HepG2 (cell line): ENCODE results near the gene AAMP. TPM values are rescaled to one million over a fixed set of nuclear protein-coding genes. Genes with fewer than 3 reads are reported as not detected.
A peak's percentile ranks its signal among the peaks of the same experiment; 100 is the strongest.

Source experiments
- BHLHE40 ChIP-seq: IDR thresholded peaks from 2 replicates; pipeline ENCODE4 v1.6.1; 2011; ENCODE audit warnings: low read length, improper control_type of control experiment
- HNRNPH1 ChIP-seq: fragments of 200-400 bp; formaldehyde crosslinking; optimal IDR thresholded peaks from 2 replicates; pipeline ENCODE3; 2017; ENCODE audit warnings: mild to moderate bottlenecking, low read depth, low read length
- KDM2A ChIP-seq: sonication (generic); formaldehyde crosslinking; IDR thresholded peaks from 2 replicates; pipeline ENCODE4 v1.4.0; 2020; ENCODE audit warnings: low read depth, missing genetic modification reagents, borderline replicate concordance
- KDM5B ChIP-seq: sonication (generic); formaldehyde crosslinking; IDR thresholded peaks from 2 replicates; pipeline ENCODE4 v1.4.0; 2020; ENCODE audit warnings: missing genetic modification reagents, mild to moderate bottlenecking, borderline replicate concordance
- KLF12 ChIP-seq: sonication (generic); formaldehyde crosslinking; IDR thresholded peaks from 2 replicates; pipeline ENCODE4 v1.4.0; 2020; ENCODE audit warnings: missing genetic modification reagents, borderline replicate concordance
- MTF1 ChIP-seq: sonication (generic); formaldehyde crosslinking; IDR thresholded peaks from 2 replicates; pipeline ENCODE4 v1.5.0; 2020; ENCODE audit warnings: missing genetic modification reagents
- MXI1 ChIP-seq: IDR thresholded peaks from 3 replicates; pipeline ENCODE4 v1.6.1; 2012; ENCODE audit warnings: low read depth, low read length, inconsistent platforms, borderline replicate concordance
- PCBP2 ChIP-seq: fragments of 200-400 bp; formaldehyde crosslinking; optimal IDR thresholded peaks from 2 replicates; pipeline ENCODE3; 2018; ENCODE audit warnings: low read length, low read depth; ENCODE audit not compliant: poor library complexity, severe bottlenecking
- POGZ ChIP-seq: sonication (generic); formaldehyde crosslinking; IDR thresholded peaks from 2 replicates; pipeline ENCODE4 v1.4.0; 2020; ENCODE audit warnings: mild to moderate bottlenecking, missing genetic modification reagents
- PPARG ChIP-seq: conservative IDR thresholded peaks from 2 replicates; pipeline ENCODE4 v1.6.1; 2016; ENCODE audit warnings: missing biosample characterization, missing genetic modification reagents
- PREB ChIP-seq: sonication (generic); formaldehyde crosslinking; IDR thresholded peaks from 2 replicates; pipeline ENCODE4 v1.4.0; 2020; ENCODE audit warnings: missing genetic modification reagents
- PRPF4 ChIP-seq: fragments of 200-400 bp; formaldehyde crosslinking; IDR thresholded peaks from 2 replicates; pipeline ENCODE4 v1.6.1; 2016; ENCODE audit warnings: low read length, low read depth; ENCODE audit not compliant: poor library complexity, severe bottlenecking
- RBAK ChIP-seq: sonication (generic); formaldehyde crosslinking; IDR thresholded peaks from 2 replicates; pipeline ENCODE4 v1.5.1; 2020; ENCODE audit warnings: mild to moderate bottlenecking, missing genetic modification reagents
- RFX5 ChIP-seq: IDR thresholded peaks from 2 replicates; pipeline ENCODE4 v1.6.1; 2011; ENCODE audit warnings: low read depth, low read length, improper control_type of control experiment
- SALL2 ChIP-seq: sonication (generic); formaldehyde crosslinking; IDR thresholded peaks from 2 replicates; pipeline ENCODE4 v1.8.1; 2023; ENCODE audit warnings: mild to moderate bottlenecking, missing genetic modification reagents, inconsistent platforms
- SOX6 ChIP-seq, 2 experiments: fragments of 450-650 bp in 1 of 2; sonication (generic) in 1 of 2; formaldehyde crosslinking in 1 of 2; IDR thresholded peaks; 2 replicates each; pipeline versions ENCODE4 v1.4.0 to v1.6.1; 2017 to 2020; ENCODE audit warnings: antibody characterized with exemption in 1 of 2, mild to moderate bottlenecking in 1 of 2, missing genetic modification reagents in 1 of 2
- TARDBP ChIP-seq: sonication (generic); formaldehyde crosslinking; IDR thresholded peaks from 2 replicates; pipeline ENCODE4 v1.8.0; 2022; ENCODE audit warnings: mild to moderate bottlenecking, missing genetic modification reagents
- TFDP2 ChIP-seq: sonication (generic); formaldehyde crosslinking; IDR thresholded peaks from 2 replicates; pipeline ENCODE4 v1.4.0; 2020; ENCODE audit warnings: missing genetic modification reagents
- XRCC5 ChIP-seq: fragments of 200-400 bp; formaldehyde crosslinking; optimal IDR thresholded peaks from 2 replicates; pipeline ENCODE3; 2017; ENCODE audit warnings: mild to moderate bottlenecking, low read length
- ZBTB26 ChIP-seq: IDR thresholded peaks from 2 replicates; pipeline ENCODE4 v1.6.1; 2016; ENCODE audit warnings: missing compliant biosample characterization, missing genetic modification reagents, borderline replicate concordance
- ZBTB37 ChIP-seq: sonication (generic); formaldehyde crosslinking; IDR thresholded peaks from 2 replicates; pipeline ENCODE4 v1.4.0; 2020; ENCODE audit warnings: mild to moderate bottlenecking, missing genetic modification reagents
- ZKSCAN5 ChIP-seq: sonication (generic); formaldehyde crosslinking; IDR thresholded peaks from 2 replicates; pipeline ENCODE4 v1.5.1; 2020; ENCODE audit warnings: mild to moderate bottlenecking, missing genetic modification reagents
- ZNF10 ChIP-seq: sonication (generic); formaldehyde crosslinking; IDR thresholded peaks from 2 replicates; pipeline ENCODE4 v1.4.0; 2020; ENCODE audit warnings: mild to moderate bottlenecking, low read depth, missing genetic modification reagents, borderline replicate concordance
- ZNF773 ChIP-seq: sonication (generic); formaldehyde crosslinking; IDR thresholded peaks from 2 replicates; pipeline ENCODE4 v1.4.0; 2020; ENCODE audit warnings: missing genetic modification reagents, borderline replicate concordance
- ZSCAN31 ChIP-seq: sonication (generic); formaldehyde crosslinking; IDR thresholded peaks from 2 replicates; pipeline ENCODE4 v1.5.0; 2020; ENCODE audit warnings: low read depth, mild to moderate bottlenecking, missing genetic modification reagents
- polyA plus RNA-seq, 8 experiments: library from polyadenylated mRNA; depleted of rRNA in 3 of 8; stranded (reverse) in 7 of 8; unstranded in 1 of 8; fragments of >200 nt; fragmentation: Illumina TruSeq in 4 of 8; extraction: Trizol in 4 of 8; gene quantifications; 2 replicates each; pipeline versions ENCODE4 v1.2.1 to v1.2.3, GENCODE V29; 2011 to 2016; ENCODE audit warnings: low read depth in 4 of 8, missing spikeins in 1 of 8, mixed read lengths in 1 of 8; ENCODE audit not compliant: insufficient read depth in 1 of 8
- total RNA-seq, 5 experiments: library from RNA; depleted of rRNA; stranded (reverse); fragments of >200 nt; fragmentation: Illumina TruSeq; extraction: Trizol; gene quantifications; 2 replicates each; pipeline ENCODE4 v1.2.3, GENCODE V29; 2016; ENCODE audit warnings: low read depth in 1 of 5

The AAMP gene
- total and polyA plus RNA-seq, 2 of the 13 experiments (the other 11 are each of a cell fraction or from before 2014, with no cell fraction given) = 110 to 186 TPM

- no peak for TF ChIP-seq TARDBP (CRISPR knock-in tag)
- TF ChIP-seq TFDP2 = peak; percentile 72
- no peak for TF ChIP-seq ZNF10 (CRISPR knock-in tag)
- TF ChIP-seq KLF12 (CRISPR knock-in tag) = peak; percentile 98
- TF ChIP-seq PREB = no peak
- peak; percentile 78 for TF ChIP-seq XRCC5
- TF ChIP-seq SALL2 (CRISPR knock-in tag) = peak; percentile 52; the same call in 1 of the 2 replicates
- peak; percentile 86; the same call in 1 of the 2 replicates for TF ChIP-seq ZNF773 (CRISPR knock-in tag)
- TF ChIP-seq MXI1 = peak; percentile 85; the same call in 2 of the 3 replicates
- TF ChIP-seq ZBTB37 (CRISPR knock-in tag) = no peak
- peak; percentile 84 for TF ChIP-seq KDM5B (CRISPR knock-in tag)
- no peak for TF ChIP-seq BHLHE40
- no peak for TF ChIP-seq RBAK
- TF ChIP-seq RFX5 = no peak
- TF ChIP-seq ZBTB26 (CRISPR knock-in tag) = peak; percentile 31; the same call in 1 of the 2 replicates
- TF ChIP-seq PRPF4 = no peak
- TF ChIP-seq MTF1 (CRISPR knock-in tag) = no peak
- no peak; the same call in 1 of the 2 replicates for TF ChIP-seq ZKSCAN5 (CRISPR knock-in tag)
- peak; percentile 68 for TF ChIP-seq KDM2A
- TF ChIP-seq POGZ (CRISPR knock-in tag) = no peak
- no peak for TF ChIP-seq PPARG (CRISPR knock-in tag)
- TF ChIP-seq SOX6 (IDR thresholded peaks at IDR 0.05) = no peak
- TF ChIP-seq SOX6 (CRISPR knock-in tag; IDR thresholded peaks at IDR 0.05) = peak; percentile 42
- peak; percentile 74 for TF ChIP-seq ZSCAN31 (CRISPR knock-in tag)
- no peak for TF ChIP-seq PCBP2
- TF ChIP-seq HNRNPH1 = no peak
These were observed 22.4 kb upstream of the AAMP start, which contains the start of gene TMBIM1 (continued) for GRCh38 chr2:218292048-218293014.
